Astrocyte (in vitro differentiated cells and primary cell): ENCODE measurements around the gene STKLD1. TPM values are rescaled to one million over a fixed set of nuclear protein-coding genes. Genes with fewer than 3 reads are reported as not detected.

ENCODE experiments used
- DNase-seq: peaks from one replicate; pipeline ENCODE4 v3.0.0-alpha.2; 2010; ENCODE audit warnings: low read depth
- FAIRE-seq: peaks from 2 replicates; lab custom pipeline; 2011; peaks lifted over from hg19 to GRCh38; lab: Jason Lieb, UNC
- H2AFZ ChIP-seq: 2 replicates; pipeline ENCODE4 v1.6.0; 2012; ENCODE audit warnings: low read depth, low read length, inconsistent platforms
- H3K27ac ChIP-seq: 2 replicates; pipeline ENCODE4 v1.5.1; 2011; ENCODE audit warnings: low read depth, low read length, inconsistent platforms
- H3K27me3 ChIP-seq: 2 replicates; pipeline ENCODE4 v1.6.0; 2011; ENCODE audit warnings: low read length, inconsistent platforms; ENCODE audit not compliant: insufficient read depth
- H3K36me3 ChIP-seq: 2 replicates; pipeline ENCODE4 v1.5.1; 2011; ENCODE audit warnings: low read length, inconsistent platforms; ENCODE audit not compliant: insufficient read depth
- H3K4me1 ChIP-seq: 2 replicates; pipeline ENCODE4 v1.5.1; 2011; ENCODE audit warnings: low read length, inconsistent platforms; ENCODE audit not compliant: insufficient read depth
- H3K4me2 ChIP-seq: 2 replicates; pipeline ENCODE4 v1.6.0; 2012; ENCODE audit warnings: low read length, inconsistent platforms
- H3K4me3 ChIP-seq: 2 replicates; pipeline ENCODE4 v1.5.1; 2011; ENCODE audit warnings: low read depth, mild to moderate bottlenecking, low read length, inconsistent platforms; ENCODE audit not compliant: insufficient read depth
- H3K79me2 ChIP-seq: 2 replicates; pipeline ENCODE4 v1.6.0; 2012; ENCODE audit warnings: mild to moderate bottlenecking, low read length, inconsistent platforms; ENCODE audit not compliant: insufficient read depth
- H3K9ac ChIP-seq: 2 replicates; pipeline ENCODE4 v1.6.0; 2012; ENCODE audit warnings: mild to moderate bottlenecking, low read length, inconsistent platforms
- H3K9me3 ChIP-seq: 2 replicates; pipeline ENCODE4 v1.5.1; 2012; ENCODE audit warnings: low read depth, mild to moderate bottlenecking, low read length, inconsistent platforms; ENCODE audit not compliant: insufficient read depth
- H4K20me1 ChIP-seq: 2 replicates; pipeline ENCODE4 v1.6.0; 2012; ENCODE audit warnings: low read length, inconsistent platforms; ENCODE audit not compliant: insufficient read depth
- H3K27ac Mint-ChIP-seq: one replicate; pipeline ENCODE4 v1.8.0; 2021; ENCODE audit warnings: mild to moderate bottlenecking, mixed read lengths; ENCODE audit not compliant: unreplicated experiment
- H3K27me3 Mint-ChIP-seq: one replicate; pipeline ENCODE4 v1.8.0; 2021; ENCODE audit warnings: low read depth, mixed read lengths; ENCODE audit not compliant: unreplicated experiment
- H3K36me3 Mint-ChIP-seq: one replicate; pipeline ENCODE4 v1.8.0; 2021; ENCODE audit warnings: low read depth, mixed read lengths; ENCODE audit not compliant: unreplicated experiment
- H3K4me1 Mint-ChIP-seq: one replicate; pipeline ENCODE4 v1.8.0; 2021; ENCODE audit warnings: low read depth, mixed read lengths; ENCODE audit not compliant: unreplicated experiment
- H3K4me3 Mint-ChIP-seq: one replicate; pipeline ENCODE4 v1.8.0; 2021; ENCODE audit warnings: mild to moderate bottlenecking, moderate library complexity, mixed read lengths; ENCODE audit not compliant: unreplicated experiment
- H3K9me3 Mint-ChIP-seq: one replicate; pipeline ENCODE4 v1.8.0; 2021; ENCODE audit warnings: mild to moderate bottlenecking, mixed read lengths; ENCODE audit not compliant: unreplicated experiment
- CTCF ChIP-seq: IDR thresholded peaks from 2 replicates; pipeline ENCODE4 v1.5.1; 2011; ENCODE audit warnings: low read depth, mild to moderate bottlenecking, inconsistent platforms, low read length, moderate library complexity; ENCODE audit not compliant: insufficient read depth
- EZH2 ChIP-seq: IDR thresholded peaks from 2 replicates; pipeline ENCODE4 v1.6.1; 2012; ENCODE audit warnings: mild to moderate bottlenecking, low read length, inconsistent platforms; ENCODE audit not compliant: insufficient read depth
- total RNA-seq: library from RNA; stranded (reverse); gene quantifications from 2 replicates; pipeline ENCODE4 v1.2.1, GENCODE V29; 2021

STKLD1 gene
- total RNA-seq, 1 donor from 2014 or later, result 0.82 TPM

- H3K4me3 Mint-ChIP-seq, result no peak overlapping the region
- no peaks in the 10 kb centered on the region for H3K27me3 Mint-ChIP-seq
- Histone ChIP-seq H2AFZ (no peak overlapping the region), H3K4me2 (no peak overlapping the region), H3K79me2 (peaks cover 12% of the 10 kb centered on the region), H3K9me3 (no peaks in the 10 kb centered on the region), H3K4me3 (no peak overlapping the region), H3K27me3 (no peaks in the 10 kb centered on the region), H3K9ac (no peak overlapping the region), H3K36me3 (peaks cover 26% of the 10 kb centered on the region), H3K4me1 (no peaks in the 10 kb centered on the region), H3K27ac (no peak overlapping the region), H4K20me1 (peaks cover 10% of the 10 kb centered on the region)
- no peaks in the 10 kb centered on the region for H3K4me1 Mint-ChIP-seq
- no peak overlapping the region for H3K27ac Mint-ChIP-seq
- TF ChIP-seq EZH2, result no peak
- TF ChIP-seq CTCF, result no peak
- DNase-seq, result no peak
- FAIRE-seq, result no peak
- H3K36me3 Mint-ChIP-seq, result peaks cover 14% of the 10 kb centered on the region
- H3K9me3 Mint-ChIP-seq, result no peaks in the 10 kb centered on the region
Observed at GRCh38 chr9:133340916-133341315, 35.2 kb upstream of the STKLD1 start.

- Mint-ChIP-seq H3K9me3 (no peaks in the 10 kb centered on the region), H3K4me3 (no peak overlapping the region), H3K27ac (no peak overlapping the region), H3K4me1 (peaks cover 3% of the 10 kb centered on the region), H3K27me3 (no peaks in the 10 kb centered on the region), H3K36me3 (peaks cover 16% of the 10 kb centered on the region)
- Histone ChIP-seq H3K4me1 (peaks cover 5% of the 10 kb centered on the region), H3K27me3 (no peaks in the 10 kb centered on the region), H3K9me3 (no peaks in the 10 kb centered on the region), H3K9ac (no peak overlapping the region), H3K79me2 (peaks cover 15% of the 10 kb centered on the region), H3K4me2 (no peak overlapping the region), H3K27ac (no peak overlapping the region), H2AFZ (no peak overlapping the region), H4K20me1 (peaks cover 16% of the 10 kb centered on the region), H3K36me3 (peaks cover 26% of the 10 kb centered on the region), H3K4me3 (no peak overlapping the region)
- TF ChIP-seq CTCF, result no peak
- no peak for TF ChIP-seq EZH2
- no peak for DNase-seq
- FAIRE-seq, result no peak
Observed at GRCh38 chr9:133341369-133342068, 34.6 kb upstream of the STKLD1 start.

GRCh38 chr9:133342069-133342406, 34.1 kb upstream of the STKLD1 start:
- Mint-ChIP-seq H3K4me3 (no peak overlapping the region), H3K27me3 (no peaks in the 10 kb centered on the region), H3K27ac (no peak overlapping the region), H3K4me1 (peaks cover 5% of the 10 kb centered on the region), H3K36me3 (peaks cover 16% of the 10 kb centered on the region), H3K9me3 (no peaks in the 10 kb centered on the region)
- TF ChIP-seq CTCF (no peak), EZH2 (no peak)
- Histone ChIP-seq H3K4me1 (peaks cover 8% of the 10 kb centered on the region), H3K4me3 (no peak overlapping the region), H3K9me3 (no peaks in the 10 kb centered on the region), H3K27ac (no peak overlapping the region), H3K4me2 (no peak overlapping the region), H2AFZ (no peak overlapping the region), H3K36me3 (peaks cover 26% of the 10 kb centered on the region), H4K20me1 (peaks cover 21% of the 10 kb centered on the region), H3K27me3 (no peaks in the 10 kb centered on the region), H3K79me2 (peaks cover 20% of the 10 kb centered on the region), H3K9ac (no peak overlapping the region)
- FAIRE-seq (no peak), DNase-seq (no peak)
